GM12892 (cell line): ENCODE measurements around the gene CENPU.

ENCODE experiments used
- POLR2A ChIP-seq: IDR thresholded peaks from 2 replicates; pipeline ENCODE4 v1.6.1; 2011; ENCODE audit warnings: low read depth, low read length, control low read depth
- TAF1 ChIP-seq: IDR thresholded peaks from 2 replicates; pipeline ENCODE4 v1.6.1; 2011; ENCODE audit warnings: low read depth, mild to moderate bottlenecking, control low read depth, low read length, borderline replicate concordance

GRCh38 chr4:184771416-184771815 lies 37.5 kb upstream of the CENPU start:
- TF ChIP-seq POLR2A (no peak), TAF1 (no peak)
